ENCODE data around the gene SDF2L1.

DNA sequence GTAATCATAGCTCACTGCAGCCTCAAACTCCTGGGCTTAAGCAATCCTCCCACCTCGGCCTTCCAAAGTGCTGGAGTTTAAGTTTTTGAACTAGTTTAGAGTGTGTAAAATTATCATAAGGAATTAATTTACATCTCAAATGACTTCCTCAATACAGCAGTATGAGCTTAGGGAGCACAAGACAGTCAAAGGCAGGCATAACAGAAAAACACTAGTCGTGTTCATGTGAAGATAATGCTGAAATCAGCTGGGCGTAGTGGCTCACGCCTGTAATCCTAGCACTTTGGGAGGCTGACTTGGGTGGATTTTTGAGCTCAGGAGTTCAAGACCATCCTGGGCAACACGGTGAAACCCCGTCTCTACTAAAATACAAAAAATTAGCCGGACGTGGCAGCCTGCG lies 38.1 kb upstream of the SDF2L1 start:
- TF ChIP-seq RARB (CRISPR knock-in tag; IDR thresholded peaks at IDR 0.05) (no peak), ZFP30 (CRISPR knock-in tag; IDR thresholded peaks at IDR 0.05) (no peak), ZNF8 (CRISPR knock-in tag; IDR thresholded peaks at IDR 0.05) (no peak), BACH2 (CRISPR knock-in tag; IDR thresholded peaks at IDR 0.05; ENCODE audit: borderline replicate concordance) (no peak), ZFP3 (CRISPR knock-in tag; IDR thresholded peaks at IDR 0.05) (no peak), SNAI2 (CRISPR knock-in tag; IDR thresholded peaks at IDR 0.05) (no peak), PPARA (CRISPR knock-in tag; IDR thresholded peaks at IDR 0.05; ENCODE audit: borderline replicate concordance) (no peak), ISL1 (CRISPR knock-in tag; IDR thresholded peaks at IDR 0.05) (no peak)
- TF ChIP-seq, protein P1, sequence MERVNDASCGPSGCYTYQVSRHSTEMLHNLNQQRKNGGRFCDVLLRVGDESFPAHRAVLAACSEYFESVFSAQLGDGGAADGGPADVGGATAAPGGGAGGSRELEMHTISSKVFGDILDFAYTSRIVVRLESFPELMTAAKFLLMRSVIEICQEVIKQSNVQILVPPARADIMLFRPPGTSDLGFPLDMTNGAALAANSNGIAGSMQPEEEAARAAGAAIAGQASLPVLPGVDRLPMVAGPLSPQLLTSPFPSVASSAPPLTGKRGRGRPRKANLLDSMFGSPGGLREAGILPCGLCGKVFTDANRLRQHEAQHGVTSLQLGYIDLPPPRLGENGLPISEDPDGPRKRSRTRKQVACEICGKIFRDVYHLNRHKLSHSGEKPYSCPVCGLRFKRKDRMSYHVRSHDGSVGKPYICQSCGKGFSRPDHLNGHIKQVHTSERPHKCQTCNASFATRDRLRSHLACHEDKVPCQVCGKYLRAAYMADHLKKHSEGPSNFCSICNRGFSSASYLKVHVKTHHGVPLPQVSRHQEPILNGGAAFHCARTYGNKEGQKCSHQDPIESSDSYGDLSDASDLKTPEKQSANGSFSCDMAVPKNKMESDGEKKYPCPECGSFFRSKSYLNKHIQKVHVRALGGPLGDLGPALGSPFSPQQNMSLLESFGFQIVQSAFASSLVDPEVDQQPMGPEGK (CRISPR knock-in tag; IDR thresholded peaks at IDR 0.05; ENCODE audit: borderline replicate concordance) = no peak
- TF ChIP-seq, protein P2, sequence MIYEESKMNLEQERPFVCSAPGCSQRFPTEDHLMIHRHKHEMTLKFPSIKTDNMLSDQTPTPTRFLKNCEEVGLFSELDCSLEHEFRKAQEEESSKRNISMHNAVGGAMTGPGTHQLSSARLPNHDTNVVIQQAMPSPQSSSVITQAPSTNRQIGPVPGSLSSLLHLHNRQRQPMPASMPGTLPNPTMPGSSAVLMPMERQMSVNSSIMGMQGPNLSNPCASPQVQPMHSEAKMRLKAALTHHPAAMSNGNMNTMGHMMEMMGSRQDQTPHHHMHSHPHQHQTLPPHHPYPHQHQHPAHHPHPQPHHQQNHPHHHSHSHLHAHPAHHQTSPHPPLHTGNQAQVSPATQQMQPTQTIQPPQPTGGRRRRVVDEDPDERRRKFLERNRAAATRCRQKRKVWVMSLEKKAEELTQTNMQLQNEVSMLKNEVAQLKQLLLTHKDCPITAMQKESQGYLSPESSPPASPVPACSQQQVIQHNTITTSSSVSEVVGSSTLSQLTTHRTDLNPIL (CRISPR knock-in tag; IDR thresholded peaks at IDR 0.05; ENCODE audit: low read depth) = no peak
- TF ChIP-seq, protein P3, sequence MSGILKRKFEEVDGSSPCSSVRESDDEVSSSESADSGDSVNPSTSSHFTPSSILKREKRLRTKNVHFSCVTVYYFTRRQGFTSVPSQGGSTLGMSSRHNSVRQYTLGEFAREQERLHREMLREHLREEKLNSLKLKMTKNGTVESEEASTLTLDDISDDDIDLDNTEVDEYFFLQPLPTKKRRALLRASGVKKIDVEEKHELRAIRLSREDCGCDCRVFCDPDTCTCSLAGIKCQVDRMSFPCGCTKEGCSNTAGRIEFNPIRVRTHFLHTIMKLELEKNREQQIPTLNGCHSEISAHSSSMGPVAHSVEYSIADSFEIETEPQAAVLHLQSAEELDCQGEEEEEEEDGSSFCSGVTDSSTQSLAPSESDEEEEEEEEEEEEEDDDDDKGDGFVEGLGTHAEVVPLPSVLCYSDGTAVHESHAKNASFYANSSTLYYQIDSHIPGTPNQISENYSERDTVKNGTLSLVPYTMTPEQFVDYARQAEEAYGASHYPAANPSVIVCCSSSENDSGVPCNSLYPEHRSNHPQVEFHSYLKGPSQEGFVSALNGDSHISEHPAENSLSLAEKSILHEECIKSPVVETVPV (CRISPR knock-in tag; IDR thresholded peaks at IDR 0.05) = no peak
- TF ChIP-seq, protein P4, sequence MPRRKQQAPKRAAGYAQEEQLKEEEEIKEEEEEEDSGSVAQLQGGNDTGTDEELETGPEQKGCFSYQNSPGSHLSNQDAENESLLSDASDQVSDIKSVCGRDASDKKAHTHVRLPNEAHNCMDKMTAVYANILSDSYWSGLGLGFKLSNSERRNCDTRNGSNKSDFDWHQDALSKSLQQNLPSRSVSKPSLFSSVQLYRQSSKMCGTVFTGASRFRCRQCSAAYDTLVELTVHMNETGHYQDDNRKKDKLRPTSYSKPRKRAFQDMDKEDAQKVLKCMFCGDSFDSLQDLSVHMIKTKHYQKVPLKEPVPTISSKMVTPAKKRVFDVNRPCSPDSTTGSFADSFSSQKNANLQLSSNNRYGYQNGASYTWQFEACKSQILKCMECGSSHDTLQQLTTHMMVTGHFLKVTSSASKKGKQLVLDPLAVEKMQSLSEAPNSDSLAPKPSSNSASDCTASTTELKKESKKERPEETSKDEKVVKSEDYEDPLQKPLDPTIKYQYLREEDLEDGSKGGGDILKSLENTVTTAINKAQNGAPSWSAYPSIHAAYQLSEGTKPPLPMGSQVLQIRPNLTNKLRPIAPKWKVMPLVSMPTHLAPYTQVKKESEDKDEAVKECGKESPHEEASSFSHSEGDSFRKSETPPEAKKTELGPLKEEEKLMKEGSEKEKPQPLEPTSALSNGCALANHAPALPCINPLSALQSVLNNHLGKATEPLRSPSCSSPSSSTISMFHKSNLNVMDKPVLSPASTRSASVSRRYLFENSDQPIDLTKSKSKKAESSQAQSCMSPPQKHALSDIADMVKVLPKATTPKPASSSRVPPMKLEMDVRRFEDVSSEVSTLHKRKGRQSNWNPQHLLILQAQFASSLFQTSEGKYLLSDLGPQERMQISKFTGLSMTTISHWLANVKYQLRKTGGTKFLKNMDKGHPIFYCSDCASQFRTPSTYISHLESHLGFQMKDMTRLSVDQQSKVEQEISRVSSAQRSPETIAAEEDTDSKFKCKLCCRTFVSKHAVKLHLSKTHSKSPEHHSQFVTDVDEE (CRISPR knock-in tag; IDR thresholded peaks at IDR 0.05) = no peak
